Measurements from ENCODE around the gene ISOC1.

ISOC1 gene

GRCh38 chr5:129113867-129114266 lies 19.3 kb downstream of the ISOC1 start:
- TF ChIP-seq POLR2AphosphoS5 (IDR thresholded peaks at IDR 0.05; ENCODE audit: low read depth, low read length): no peak
- no peak for TF ChIP-seq POLR2A (IDR thresholded peaks at IDR 0.05; ENCODE audit: low read depth, low read length)
- no peak for TF ChIP-seq TAF1 (IDR thresholded peaks at IDR 0.05; ENCODE audit: borderline replicate concordance, low read depth, low read length)
- DNase-seq (ENCODE audit: insufficient read length) (no peak), FAIRE-seq (no peak)

- FAIRE-seq (no peak), DNase-seq (ENCODE audit: insufficient read length) (no peak)
Observed at GRCh38 chr5:129114539-129115193, 20.1 kb downstream of the ISOC1 start.

GRCh38 chr5:129115680-129116079 lies 21.1 kb downstream of the ISOC1 start:
- FAIRE-seq: no peak

More at GRCh38 chr5:129114539-129115193, 20.1 kb downstream of the ISOC1 start:
- no peak for TF ChIP-seq POLR2A (IDR thresholded peaks at IDR 0.05; ENCODE audit: low read depth, low read length)

DNA sequence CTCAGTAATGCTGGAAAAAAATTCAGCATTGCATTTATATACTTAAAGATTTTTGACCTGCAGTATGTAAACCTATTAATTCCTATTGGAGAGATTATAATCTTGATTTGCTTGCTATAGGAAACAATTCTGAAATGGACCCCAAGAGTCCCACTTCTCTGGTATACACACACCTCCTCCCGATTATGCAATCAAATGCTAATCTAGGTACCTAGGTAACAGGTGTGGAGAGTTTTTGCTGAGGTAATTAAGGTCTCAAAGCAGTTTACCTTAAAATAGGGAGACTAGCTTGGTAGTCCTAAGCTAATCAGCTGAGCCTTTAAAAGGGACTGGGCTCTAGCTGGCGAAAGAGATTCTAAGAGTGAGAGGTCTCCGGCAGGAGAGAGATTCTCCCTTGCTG lies 22.2 kb downstream of the ISOC1 start:
- TF ChIP-seq POLR2A (IDR thresholded peaks at IDR 0.05; ENCODE audit: low read depth, low read length) (no peak), POLR2AphosphoS5 (IDR thresholded peaks at IDR 0.05; ENCODE audit: low read depth, low read length) (no peak), TAF1 (IDR thresholded peaks at IDR 0.05; ENCODE audit: borderline replicate concordance, low read depth, low read length) (no peak)
- DNase-seq (ENCODE audit: insufficient read length) (no peak), FAIRE-seq (no peak)

More at GRCh38 chr5:129115680-129116079, 21.1 kb downstream of the ISOC1 start:
- TF ChIP-seq POLR2AphosphoS5 (IDR thresholded peaks at IDR 0.05; ENCODE audit: low read depth, low read length) (no peak), POLR2A (IDR thresholded peaks at IDR 0.05; ENCODE audit: low read depth, low read length) (no peak), TAF1 (IDR thresholded peaks at IDR 0.05; ENCODE audit: borderline replicate concordance, low read depth, low read length) (no peak)
- DNase-seq (ENCODE audit: insufficient read length): no peak

DNA sequence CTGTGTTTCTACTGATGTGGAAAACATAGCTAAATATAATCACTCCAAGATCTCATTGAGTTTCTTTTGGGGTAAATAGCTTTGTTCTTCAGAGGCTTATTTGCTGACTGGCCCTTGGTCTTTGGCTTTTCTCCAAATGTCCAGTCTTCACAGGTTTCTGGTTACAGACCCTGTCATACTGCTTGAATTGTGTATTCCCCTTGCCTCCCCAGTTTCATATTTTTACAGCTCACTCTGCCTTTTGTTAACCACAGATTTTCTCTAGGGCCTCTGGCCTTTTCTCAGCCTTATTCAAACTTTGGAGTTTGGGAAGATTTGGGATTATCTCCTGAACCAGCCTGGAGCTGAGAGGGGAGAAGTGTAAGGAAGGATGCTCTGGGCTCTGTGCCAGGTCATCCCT lies 23.9 kb downstream of the ISOC1 start:
- TF ChIP-seq TAF1 (IDR thresholded peaks at IDR 0.05; ENCODE audit: borderline replicate concordance, low read depth, low read length) (no peak), POLR2AphosphoS5 (IDR thresholded peaks at IDR 0.05; ENCODE audit: low read depth, low read length) (no peak), POLR2A (IDR thresholded peaks at IDR 0.05; ENCODE audit: low read depth, low read length) (no peak)
- FAIRE-seq: no peak
- DNase-seq (ENCODE audit: insufficient read length): no peak

DNA sequence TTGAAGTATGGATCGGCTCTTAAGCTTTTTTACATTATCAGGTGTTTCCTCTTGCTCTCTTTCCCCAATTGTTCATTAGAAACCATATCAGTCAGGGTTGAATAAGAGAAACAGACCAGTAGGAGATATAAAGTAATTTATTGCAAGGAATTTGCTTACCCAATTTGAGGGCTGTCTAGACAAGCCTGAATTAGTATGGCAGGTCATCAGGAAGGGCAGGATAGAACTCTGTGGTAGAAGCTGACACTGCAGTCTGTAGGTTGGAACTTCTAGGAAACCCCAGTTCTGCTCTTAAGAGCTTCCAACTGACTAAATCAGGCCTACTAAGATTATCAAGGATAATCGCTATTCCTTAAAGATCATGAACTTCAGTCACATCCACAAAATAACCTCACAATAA lies 24.3 kb downstream of the ISOC1 start:
- FAIRE-seq (no peak), DNase-seq (ENCODE audit: insufficient read length) (no peak)
- no peak for TF ChIP-seq POLR2A (IDR thresholded peaks at IDR 0.05; ENCODE audit: low read depth, low read length)
- no peak for TF ChIP-seq TAF1 (IDR thresholded peaks at IDR 0.05; ENCODE audit: borderline replicate concordance, low read depth, low read length)
- TF ChIP-seq POLR2AphosphoS5 (IDR thresholded peaks at IDR 0.05; ENCODE audit: low read depth, low read length): no peak

- DNase-seq (ENCODE audit: insufficient read length): no peak
- peak; percentile 76 for FAIRE-seq
- no peak for TF ChIP-seq POLR2AphosphoS5 (IDR thresholded peaks at IDR 0.05; ENCODE audit: low read depth, low read length)
- TF ChIP-seq POLR2A (IDR thresholded peaks at IDR 0.05; ENCODE audit: low read depth, low read length): no peak
- no peak for TF ChIP-seq TAF1 (IDR thresholded peaks at IDR 0.05; ENCODE audit: borderline replicate concordance, low read depth, low read length)
Observed at GRCh38 chr5:129120158-129120581, 25.6 kb downstream of the ISOC1 start.

DNA sequence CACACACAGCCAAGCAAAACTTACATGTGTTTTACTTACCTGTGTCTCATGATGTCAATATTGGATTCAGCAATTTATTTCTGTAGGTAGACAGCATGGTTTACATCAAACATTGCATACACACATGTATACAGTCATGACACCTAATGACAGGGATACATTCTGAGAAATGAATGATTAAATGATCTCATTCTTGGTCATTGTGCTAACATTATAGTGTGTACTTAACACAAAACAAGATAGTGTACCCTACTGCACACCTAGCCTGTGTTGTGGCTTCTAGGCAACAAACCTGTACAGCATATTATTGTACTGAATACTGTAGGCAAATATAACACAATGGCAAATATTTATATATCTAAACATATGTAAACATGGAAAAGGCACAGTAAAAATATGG lies 28.0 kb downstream of the ISOC1 start:
- no peak for TF ChIP-seq TAF1 (IDR thresholded peaks at IDR 0.05; ENCODE audit: borderline replicate concordance, low read depth, low read length)
- no peak for TF ChIP-seq POLR2AphosphoS5 (IDR thresholded peaks at IDR 0.05; ENCODE audit: low read depth, low read length)
- DNase-seq (ENCODE audit: insufficient read length) (no peak), FAIRE-seq (no peak)

DNA sequence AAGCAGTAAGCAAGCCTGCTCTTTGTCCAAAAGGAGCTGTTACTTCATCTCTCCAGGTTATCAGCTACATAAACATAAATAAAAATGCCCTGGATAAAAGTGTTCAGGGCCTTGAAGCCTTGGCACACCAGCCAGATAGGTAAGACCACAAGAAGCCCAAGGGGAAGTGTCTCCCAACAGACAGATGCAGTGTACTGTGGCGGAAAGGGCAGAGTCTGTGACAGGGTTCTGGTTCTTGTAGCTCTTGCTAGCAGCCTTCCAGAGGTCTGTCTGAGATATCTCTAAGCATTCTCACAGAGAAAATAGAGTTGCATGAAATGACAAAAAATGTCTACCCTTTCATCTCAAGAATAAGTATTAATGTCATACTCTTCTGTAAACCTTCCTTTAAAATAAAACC lies 30.1 kb downstream of the ISOC1 start:
- FAIRE-seq: no peak
- DNase-seq (ENCODE audit: insufficient read length): no peak
- TF ChIP-seq POLR2A (IDR thresholded peaks at IDR 0.05; ENCODE audit: low read depth, low read length) (no peak), POLR2AphosphoS5 (IDR thresholded peaks at IDR 0.05; ENCODE audit: low read depth, low read length) (no peak), TAF1 (IDR thresholded peaks at IDR 0.05; ENCODE audit: borderline replicate concordance, low read depth, low read length) (no peak)

- peak; percentile 24 for FAIRE-seq
- no peak for DNase-seq (ENCODE audit: insufficient read length)
- TF ChIP-seq POLR2AphosphoS5 (IDR thresholded peaks at IDR 0.05; ENCODE audit: low read depth, low read length): no peak
- no peak for TF ChIP-seq POLR2A (IDR thresholded peaks at IDR 0.05; ENCODE audit: low read depth, low read length)
- no peak for TF ChIP-seq TAF1 (IDR thresholded peaks at IDR 0.05; ENCODE audit: borderline replicate concordance, low read depth, low read length)
Observed at GRCh38 chr5:129125819-129126218, 31.3 kb downstream of the ISOC1 start.

- no peak for DNase-seq (ENCODE audit: insufficient read length)
- TF ChIP-seq POLR2AphosphoS5 (IDR thresholded peaks at IDR 0.05; ENCODE audit: low read depth, low read length): no peak
- no peak for TF ChIP-seq TAF1 (IDR thresholded peaks at IDR 0.05; ENCODE audit: borderline replicate concordance, low read depth, low read length)
- no peak for TF ChIP-seq POLR2A (IDR thresholded peaks at IDR 0.05; ENCODE audit: low read depth, low read length)
- no peak for FAIRE-seq
Observed at GRCh38 chr5:129133553-129133952, 39.0 kb downstream of the ISOC1 start.

- TF ChIP-seq POLR2AphosphoS5 (IDR thresholded peaks at IDR 0.05; ENCODE audit: low read depth, low read length) (no peak), POLR2A (IDR thresholded peaks at IDR 0.05; ENCODE audit: low read depth, low read length) (no peak), TAF1 (IDR thresholded peaks at IDR 0.05; ENCODE audit: borderline replicate concordance, low read depth, low read length) (no peak)
- peak; percentile 42 for FAIRE-seq
- no peak for DNase-seq (ENCODE audit: insufficient read length)
Observed at GRCh38 chr5:129135633-129136032, 41.1 kb downstream of the ISOC1 start.
